ENCODE measurements around the gene SLC2A10. TPM values are rescaled to one million over a fixed set of nuclear protein-coding genes. Genes with fewer than 3 reads are reported as not detected.
A peak's percentile ranks its signal among the peaks of the same experiment; 100 is the strongest.

The SLC2A10 gene
- total and polyA plus RNA-seq, 4 donors = 3.5 to 25.6 (median 11.8) TPM

GRCh38 chr20:46715292-46715756 lies 5.9 kb downstream of the SLC2A10 start:
- DNase-seq = no peak

GRCh38 chr20:46717818-46718541 lies 8.5 kb downstream of the SLC2A10 start:
- intact Hi-C loops (cut with DNase I) = no loop called here
- H3K27me3 ChIP-seq (ENCODE audit: control insufficient read depth in 1 of 2, insufficient read depth in 2 of 2, low read length in 1 of 2) = no peaks in the 10 kb centered on the region
- WGBS, 2 donors = 90 to 92% methylated on average over 9 of the region's 9 CpGs
- peaks cover 1% of the 10 kb centered on the region for H3K9me3 ChIP-seq (ENCODE audit: control insufficient read depth, low read length)
- DNase-seq (no peak), ATAC-seq (ENCODE audit: low FRiP score) (no peak)
- H3K36me3 ChIP-seq (ENCODE audit: control insufficient read depth in 1 of 2, insufficient read depth in 2 of 2, low read length in 1 of 2) = peaks cover 2 to 9% of the 10 kb centered on the region in 2 donors
- H3K27ac ChIP-seq (ENCODE audit: low read depth in 1 of 2, low read length in 2 of 2) = no peak overlapping the region
- no peaks in the 10 kb centered on the region for H3K4me1 ChIP-seq (ENCODE audit: control insufficient read depth in 1 of 2, insufficient read depth in 2 of 2, low read length in 2 of 2)
- no peak overlapping the region for H3K4me3 ChIP-seq (ENCODE audit: low read length in 2 of 2)

More at GRCh38 chr20:46715292-46715756, 5.9 kb downstream of the SLC2A10 start:
- no peaks in the 10 kb centered on the region for H3K4me1 ChIP-seq (ENCODE audit: control insufficient read depth in 1 of 2, insufficient read depth in 2 of 2, low read length in 2 of 2)
- peaks cover 1% of the 10 kb centered on the region for H3K9me3 ChIP-seq (ENCODE audit: control insufficient read depth, low read length)
- intact Hi-C loops (cut with DNase I) = no loop called here
- H3K36me3 ChIP-seq (ENCODE audit: control insufficient read depth in 1 of 2, insufficient read depth in 2 of 2, low read length in 1 of 2) = peaks cover 2 to 9% of the 10 kb centered on the region in 2 donors
- H3K27ac ChIP-seq (ENCODE audit: low read depth in 1 of 2, low read length in 2 of 2) = no peak overlapping the region
- H3K4me3 ChIP-seq (ENCODE audit: low read length in 2 of 2) = no peak overlapping the region
- no peaks in the 10 kb centered on the region for H3K27me3 ChIP-seq (ENCODE audit: control insufficient read depth in 1 of 2, insufficient read depth in 2 of 2, low read length in 1 of 2)
- ATAC-seq (ENCODE audit: low FRiP score) = peak; percentile 27
- WGBS, 2 donors = 30 to 42% methylated on average over 4 of the region's 4 CpGs

- DNase-seq (no peak), ATAC-seq (ENCODE audit: low FRiP score) (no peak)
- Histone ChIP-seq H3K4me1 (ENCODE audit: control insufficient read depth in 1 of 2, insufficient read depth in 2 of 2, low read length in 2 of 2) (no peaks in the 10 kb centered on the region), H3K9me3 (ENCODE audit: control insufficient read depth, low read length) (peaks cover 1% of the 10 kb centered on the region), H3K4me3 (ENCODE audit: low read length in 2 of 2) (no peak overlapping the region), H3K27ac (ENCODE audit: low read depth in 1 of 2, low read length in 2 of 2) (no peak overlapping the region), H3K36me3 (ENCODE audit: control insufficient read depth in 1 of 2, insufficient read depth in 2 of 2, low read length in 1 of 2) (peaks cover 2 to 9% of the 10 kb centered on the region in 2 donors), H3K27me3 (ENCODE audit: control insufficient read depth in 1 of 2, insufficient read depth in 2 of 2, low read length in 1 of 2) (no peaks in the 10 kb centered on the region)
- intact Hi-C loops (cut with DNase I) = no loop called here
- WGBS, 2 donors = 94 to 100% methylated on average over 1 of the region's 1 CpG
Measured at GRCh38 chr20:46720019-46720418, 10.6 kb downstream of the SLC2A10 start.

- Histone ChIP-seq H3K9me3 (ENCODE audit: control insufficient read depth, low read length) (peaks cover 1% of the 10 kb centered on the region), H3K27ac (ENCODE audit: low read depth in 1 of 2, low read length in 2 of 2) (no peak overlapping the region), H3K4me1 (ENCODE audit: control insufficient read depth in 1 of 2, insufficient read depth in 2 of 2, low read length in 2 of 2) (no peaks in the 10 kb centered on the region), H3K27me3 (ENCODE audit: control insufficient read depth in 1 of 2, insufficient read depth in 2 of 2, low read length in 1 of 2) (no peaks in the 10 kb centered on the region), H3K4me3 (ENCODE audit: low read length in 2 of 2) (no peak overlapping the region), H3K36me3 (ENCODE audit: control insufficient read depth in 1 of 2, insufficient read depth in 2 of 2, low read length in 1 of 2) (peaks cover 2 to 9% of the 10 kb centered on the region in 2 donors)
- DNase-seq = no peak
- intact Hi-C loops (cut with DNase I) = no loop called here
- ATAC-seq (ENCODE audit: low FRiP score) = no peak
Measured at GRCh38 chr20:46720776-46721425, 11.5 kb downstream of the SLC2A10 start.

- DNase-seq = no peak
- Histone ChIP-seq H3K36me3 (ENCODE audit: control insufficient read depth in 1 of 2, insufficient read depth in 2 of 2, low read length in 1 of 2) (peaks cover 2 to 9% of the 10 kb centered on the region in 2 donors), H3K4me3 (ENCODE audit: low read length in 2 of 2) (no peak overlapping the region), H3K9me3 (ENCODE audit: control insufficient read depth, low read length) (peaks cover 1% of the 10 kb centered on the region), H3K27ac (ENCODE audit: low read depth in 1 of 2, low read length in 2 of 2) (no peak overlapping the region), H3K4me1 (ENCODE audit: control insufficient read depth in 1 of 2, insufficient read depth in 2 of 2, low read length in 2 of 2) (no peaks in the 10 kb centered on the region), H3K27me3 (ENCODE audit: control insufficient read depth in 1 of 2, insufficient read depth in 2 of 2, low read length in 1 of 2) (no peaks in the 10 kb centered on the region)
- 95 to 96% methylated on average over 1 of the region's 1 CpG for WGBS, 2 donors
- intact Hi-C loops (cut with DNase I) = no loop called here
- ATAC-seq (ENCODE audit: low FRiP score) = no peak
Measured at GRCh38 chr20:46721476-46721875, 12.0 kb downstream of the SLC2A10 start.

- DNase-seq = no peak
- ATAC-seq (ENCODE audit: low FRiP score) = no peak
- no peak overlapping the region for H3K4me3 ChIP-seq (ENCODE audit: low read length in 2 of 2)
- no peaks in the 10 kb centered on the region for H3K4me1 ChIP-seq (ENCODE audit: control insufficient read depth in 1 of 2, insufficient read depth in 2 of 2, low read length in 2 of 2)
- H3K27ac ChIP-seq (ENCODE audit: low read depth in 1 of 2, low read length in 2 of 2) = no peak overlapping the region
- intact Hi-C loops (cut with DNase I) = no loop called here
- H3K27me3 ChIP-seq (ENCODE audit: control insufficient read depth in 1 of 2, insufficient read depth in 2 of 2, low read length in 1 of 2) = no peaks in the 10 kb centered on the region
- peaks cover 2 to 9% of the 10 kb centered on the region in 2 donors for H3K36me3 ChIP-seq (ENCODE audit: control insufficient read depth in 1 of 2, insufficient read depth in 2 of 2, low read length in 1 of 2)
- peaks cover 1% of the 10 kb centered on the region for H3K9me3 ChIP-seq (ENCODE audit: control insufficient read depth, low read length)
- 97 to 100% methylated on average over 2 of the region's 2 CpGs for WGBS, 2 donors
Measured at GRCh38 chr20:46722450-46722849, 13.0 kb downstream of the SLC2A10 start.

- intact Hi-C loops (cut with DNase I) = no loop called here
- DNase-seq = no peak
- Histone ChIP-seq H3K4me3 (ENCODE audit: low read length in 2 of 2) (no peak overlapping the region), H3K27me3 (ENCODE audit: control insufficient read depth in 1 of 2, insufficient read depth in 2 of 2, low read length in 1 of 2) (no peaks in the 10 kb centered on the region), H3K9me3 (ENCODE audit: control insufficient read depth, low read length) (peaks cover 1% of the 10 kb centered on the region), H3K36me3 (ENCODE audit: control insufficient read depth in 1 of 2, insufficient read depth in 2 of 2, low read length in 1 of 2) (peaks cover 2 to 9% of the 10 kb centered on the region in 2 donors), H3K4me1 (ENCODE audit: control insufficient read depth in 1 of 2, insufficient read depth in 2 of 2, low read length in 2 of 2) (no peaks in the 10 kb centered on the region), H3K27ac (ENCODE audit: low read depth in 1 of 2, low read length in 2 of 2) (no peak overlapping the region)
- ATAC-seq (ENCODE audit: low FRiP score) = no peak
- WGBS, 2 donors = 96 to 97% methylated on average over 1 of the region's 1 CpG
Measured at GRCh38 chr20:46723039-46723438, 13.6 kb downstream of the SLC2A10 start.

- peaks cover 1% of the 10 kb centered on the region for H3K9me3 ChIP-seq (ENCODE audit: control insufficient read depth, low read length)
- H3K4me3 ChIP-seq (ENCODE audit: low read length in 2 of 2) = no peak overlapping the region
- intact Hi-C loops (cut with DNase I) = no loop called here
- peaks cover 5 to 7% of the 10 kb centered on the region in 2 donors for H3K36me3 ChIP-seq (ENCODE audit: control insufficient read depth in 1 of 2, insufficient read depth in 2 of 2, low read length in 1 of 2)
- no peak for DNase-seq
- no peak for ATAC-seq (ENCODE audit: low FRiP score)
- no peaks in the 10 kb centered on the region for H3K27me3 ChIP-seq (ENCODE audit: control insufficient read depth in 1 of 2, insufficient read depth in 2 of 2, low read length in 1 of 2)
- WGBS, 2 donors = 47 to 68% methylated on average over 1 of the region's 1 CpG
- H3K4me1 ChIP-seq (ENCODE audit: control insufficient read depth in 1 of 2, insufficient read depth in 2 of 2, low read length in 2 of 2) = no peaks in the 10 kb centered on the region
- H3K27ac ChIP-seq (ENCODE audit: low read depth in 1 of 2, low read length in 2 of 2) = no peak overlapping the region
Measured at GRCh38 chr20:46724343-46724959, 15.0 kb downstream of the SLC2A10 start.

Data from aorta (tissue), 5 donors.